HEK293T (cell line): Measurements from ENCODE around the gene ABHD17A.

ENCODE experiments used
- CTCF ChIA-PET: fragments of 350-600 bp; formaldehyde crosslinking; extraction: SDS; loops from one replicate; lab custom pipeline; 2021; ENCODE audit warnings: antibody characterized with exemption, inconsistent platforms; lab: Yijun Ruan, JAX
- POLR2A ChIA-PET: fragments of 350-600 bp; formaldehyde crosslinking; extraction: SDS; loops from one replicate; lab custom pipeline; 2020; ENCODE audit warnings: antibody characterized with exemption, inconsistent platforms; lab: Yijun Ruan, JAX
- DNase-seq: peaks from one replicate; pipeline ENCODE4 v3.0.0; 2012; ENCODE audit warnings: mixed read lengths; ENCODE audit errors: extremely low spot score
- ARNT ChIP-seq: fragments of 450-650 bp; IDR thresholded peaks from 2 replicates; pipeline ENCODE4 v1.6.1; 2017; ENCODE audit warnings: mild to moderate bottlenecking
- BHLHE40 ChIP-seq: fragments of 450-650 bp; IDR thresholded peaks from 2 replicates; pipeline ENCODE4 v1.6.1; 2016; ENCODE audit warnings: mild to moderate bottlenecking, moderate library complexity, borderline replicate concordance
- CTBP1 ChIP-seq: fragments of 450-650 bp; IDR thresholded peaks from 2 replicates; pipeline ENCODE4 v1.6.1; 2016; ENCODE audit warnings: borderline replicate concordance
- ELF4 ChIP-seq: fragments of 450-650 bp; IDR thresholded peaks from 2 replicates; pipeline ENCODE4 v1.6.1; 2017; ENCODE audit warnings: antibody characterized with exemption
- FOXA1 ChIP-seq: fragments of 450-650 bp; IDR thresholded peaks from 2 replicates; pipeline ENCODE4 v1.6.1; 2016; ENCODE audit warnings: mild to moderate bottlenecking
- FOXK2 ChIP-seq: fragments of 450-650 bp; IDR thresholded peaks from 2 replicates; pipeline ENCODE4 v1.6.1; 2016; ENCODE audit warnings: mild to moderate bottlenecking
- FOXM1 ChIP-seq: fragments of 450-650 bp; IDR thresholded peaks from 2 replicates; pipeline ENCODE4 v1.6.1; 2017; ENCODE audit warnings: mild to moderate bottlenecking, borderline replicate concordance
- HDGF ChIP-seq: fragments of 450-650 bp; IDR thresholded peaks from 2 replicates; pipeline ENCODE4 v1.6.1; 2017; ENCODE audit warnings: antibody characterized with exemption, borderline replicate concordance
- L3MBTL2 ChIP-seq: fragments of 450-650 bp; conservative IDR thresholded peaks from 2 replicates; pipeline ENCODE4 v1.6.1; 2016; ENCODE audit warnings: mild to moderate bottlenecking
- LEF1 ChIP-seq: fragments of 450-650 bp; IDR thresholded peaks from 2 replicates; pipeline ENCODE4 v1.6.1; 2017; ENCODE audit warnings: mild to moderate bottlenecking, borderline replicate concordance
- NFRKB ChIP-seq: fragments of 450-650 bp; IDR thresholded peaks from 2 replicates; pipeline ENCODE4 v1.6.1; 2016; ENCODE audit warnings: mild to moderate bottlenecking, moderate library complexity
- PKNOX1 ChIP-seq: fragments of 450-650 bp; IDR thresholded peaks from 2 replicates; pipeline ENCODE4 v1.6.1; 2016
- SP1 ChIP-seq: fragments of 450-650 bp; IDR thresholded peaks from 2 replicates; pipeline ENCODE4 v1.6.1; 2017
- SUZ12 ChIP-seq: fragments of 450-650 bp; IDR thresholded peaks from 2 replicates; pipeline ENCODE4 v1.6.1; 2016; ENCODE audit warnings: mild to moderate bottlenecking
- TARDBP ChIP-seq: fragments of 450-650 bp; IDR thresholded peaks from 2 replicates; pipeline ENCODE4 v1.6.1; 2016
- ZNF384 ChIP-seq: fragments of 450-650 bp; IDR thresholded peaks from 2 replicates; pipeline ENCODE4 v1.6.1; 2016

ABHD17A gene

GRCh38 chr19:1832046-1832663 is 53.1 kb downstream of the ABHD17A start:
- no peak for DNase-seq
- CTCF ChIA-PET: no interaction called here
- TF ChIP-seq PKNOX1 (no peak), CTBP1 (no peak), BHLHE40 (no peak), HDGF (no peak), SUZ12 (no peak)
- POLR2A ChIA-PET: no interaction called here

- ChIA-PET POLR2A (no interaction called here), CTCF (no interaction called here)
- TF ChIP-seq SP1 (no peak), PKNOX1 (no peak), NFRKB (no peak), CTBP1 (no peak), FOXK2 (no peak), HDGF (no peak), LEF1 (no peak), L3MBTL2 (no peak), TARDBP (no peak), SUZ12 (no peak), ELF4 (no peak), ARNT (no peak), FOXM1 (no peak), ZNF384 (no peak), BHLHE40 (no peak), FOXA1 (no peak)
- DNase-seq: no peak
Measured at GRCh38 chr19:1830978-1831377, 54.3 kb downstream of the ABHD17A start.

GRCh38 chr19:1830568-1830967 is 54.7 kb downstream of the ABHD17A start:
- TF ChIP-seq L3MBTL2: no peak
- TF ChIP-seq CTBP1: no peak
- TF ChIP-seq ELF4: no peak
- TF ChIP-seq FOXM1: no peak
- TF ChIP-seq ZNF384: no peak
- no peak for TF ChIP-seq BHLHE40
- no peak for TF ChIP-seq HDGF
- TF ChIP-seq ARNT: no peak
- TF ChIP-seq FOXA1: no peak
- TF ChIP-seq SUZ12: no peak
- TF ChIP-seq TARDBP: no peak
- no peak for TF ChIP-seq FOXK2
- no peak for TF ChIP-seq LEF1
- TF ChIP-seq SP1: no peak
- no peak for TF ChIP-seq NFRKB
- no peak for TF ChIP-seq PKNOX1
- ChIA-PET CTCF (interaction anchor here (1.1 to 2.1 kb wide), 2 partner anchors 8 to 158 kb away, joined by 3 to 8 read pairs; no protein-coding TSS in a partner anchor), POLR2A (no interaction called here)
- DNase-seq: no peak

- CTCF ChIA-PET: interaction anchor here (1.1 to 2.1 kb wide), 2 partner anchors 8 to 158 kb away, joined by 3 to 8 read pairs; no protein-coding TSS in a partner anchor
Measured at GRCh38 chr19:1829958-1830357, 55.3 kb downstream of the ABHD17A start.

GRCh38 chr19:1828279-1829238 is 56.7 kb downstream of the ABHD17A start:
- POLR2A ChIA-PET: no interaction called here
- no peak for TF ChIP-seq FOXM1
- no peak for TF ChIP-seq NFRKB
- CTCF ChIA-PET: interaction anchor here (2.1 kb wide), 1 partner anchor 10 kb away, joined by 8 read pairs; no protein-coding TSS in a partner anchor
- DNase-seq: no peak

More at GRCh38 chr19:1829958-1830357, 55.3 kb downstream of the ABHD17A start:
- no peak for DNase-seq
- POLR2A ChIA-PET: no interaction called here
- TF ChIP-seq BHLHE40 (no peak), FOXK2 (no peak), ZNF384 (no peak), TARDBP (no peak), CTBP1 (no peak), HDGF (no peak)

- ChIA-PET CTCF (interaction anchor here (2.1 kb wide), 1 partner anchor 10 kb away, joined by 32 read pairs; no protein-coding TSS in a partner anchor), POLR2A (no interaction called here)
- TF ChIP-seq TARDBP (no peak), ARNT (no peak), PKNOX1 (no peak), CTBP1 (no peak), FOXM1 (no peak), ZNF384 (no peak)
- DNase-seq: no peak
Measured at GRCh38 chr19:1827566-1828278, 57.6 kb downstream of the ABHD17A start.
